ENCODE measurements around the gene PRELID3B.

The PRELID3B gene

GRCh38 chr20:59063358-59064213 is 21.0 kb upstream of the PRELID3B start:
- peak; percentile 48 for DNase-seq
- in situ Hi-C loops (cut with HindIII; ENCODE audit: low pct_ligation_motif_present, low sequenced_read_pairs), result no loop called here
- Histone ChIP-seq H3K27me3 (replicated peaks) (no peaks in the 10 kb centered on the region), H3K4me3 (ENCODE audit: low read depth, low read length) (no peak overlapping the region), H3K36me3 (replicated peaks) (no peaks in the 10 kb centered on the region), H3K27ac (no peak overlapping the region)
- no peak for TF ChIP-seq CTCF (IDR thresholded peaks at IDR 0.05; ENCODE audit: low read depth, low read length, missing control alignments)

GRCh38 chr20:59062081-59062480 is 19.5 kb upstream of the PRELID3B start:
- Histone ChIP-seq H3K27ac (no peak overlapping the region), H3K36me3 (replicated peaks) (no peaks in the 10 kb centered on the region), H3K27me3 (replicated peaks) (no peaks in the 10 kb centered on the region), H3K4me3 (ENCODE audit: low read depth, low read length) (no peak overlapping the region)
- no peak for DNase-seq
- in situ Hi-C loops (cut with HindIII; ENCODE audit: low pct_ligation_motif_present, low sequenced_read_pairs), result no loop called here
- TF ChIP-seq CTCF (IDR thresholded peaks at IDR 0.05; ENCODE audit: low read depth, low read length, missing control alignments), result no peak

DNA sequence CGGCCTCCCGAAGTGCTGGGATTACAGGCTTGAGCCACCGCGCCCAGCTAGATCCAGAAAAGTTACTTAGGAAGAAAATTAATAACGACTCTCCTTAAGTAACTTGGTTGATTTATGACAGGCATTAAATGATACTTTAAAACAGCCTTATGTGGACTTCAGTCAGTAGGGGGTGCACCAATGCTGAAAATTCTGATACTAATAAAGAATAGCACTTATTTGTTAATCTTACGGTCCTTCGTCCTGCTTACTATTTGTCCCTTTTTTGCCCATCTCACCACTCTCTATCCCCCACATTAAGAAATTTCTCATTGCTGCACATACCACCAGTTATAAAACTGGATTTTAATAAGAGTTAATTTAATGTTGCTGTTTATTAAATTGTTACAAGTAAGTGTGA is 12.7 kb upstream of the PRELID3B start:
- H3K27me3 ChIP-seq (replicated peaks), result peaks cover 5% of the 10 kb centered on the region
- no peak overlapping the region for H3K27ac ChIP-seq
- no peak for DNase-seq
- in situ Hi-C loops (cut with HindIII; ENCODE audit: low pct_ligation_motif_present, low sequenced_read_pairs), result no loop called here
- H3K4me3 ChIP-seq (ENCODE audit: low read depth, low read length), result no peak overlapping the region
- TF ChIP-seq CTCF (IDR thresholded peaks at IDR 0.05; ENCODE audit: low read depth, low read length, missing control alignments), result peak; percentile 36
- H3K36me3 ChIP-seq (replicated peaks), result no peaks in the 10 kb centered on the region

DNA sequence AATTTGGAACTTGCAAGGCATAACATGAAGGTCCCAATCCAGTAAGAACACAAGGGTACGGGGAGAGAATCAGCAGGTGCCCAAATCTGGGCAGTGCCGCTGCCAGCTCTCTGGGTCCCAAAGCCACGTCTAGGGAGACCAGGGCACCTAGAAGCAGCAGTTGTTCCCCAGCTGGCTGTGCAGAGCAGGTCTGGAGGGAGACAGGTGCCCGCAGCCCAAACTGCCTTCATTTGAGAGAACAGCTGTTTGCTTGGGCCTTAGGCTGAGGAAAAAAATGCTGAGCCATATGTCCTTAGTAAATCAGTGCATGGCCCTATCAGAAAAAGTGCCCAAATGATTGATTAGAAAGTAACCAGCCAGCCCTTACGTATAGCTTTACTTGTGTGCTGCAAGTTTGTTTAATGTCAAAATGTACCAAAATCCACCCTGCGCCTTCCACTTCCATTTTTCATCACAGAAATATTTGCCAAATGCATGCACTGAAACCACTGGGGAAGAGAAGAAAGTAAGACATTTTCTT is 9.1 kb upstream of the PRELID3B start:
- no peak for DNase-seq
- Histone ChIP-seq H3K27me3 (replicated peaks) (peaks cover 5% of the 10 kb centered on the region), H3K36me3 (replicated peaks) (no peaks in the 10 kb centered on the region), H3K27ac (no peak overlapping the region), H3K4me3 (ENCODE audit: low read depth, low read length) (no peak overlapping the region)
- TF ChIP-seq CTCF (IDR thresholded peaks at IDR 0.05; ENCODE audit: low read depth, low read length, missing control alignments), result no peak
- in situ Hi-C loops (cut with HindIII; ENCODE audit: low pct_ligation_motif_present, low sequenced_read_pairs), result no loop called here

- TF ChIP-seq CTCF (IDR thresholded peaks at IDR 0.05; ENCODE audit: low read depth, low read length, missing control alignments), result no peak
- Histone ChIP-seq H3K27ac (no peak overlapping the region), H3K4me3 (ENCODE audit: low read depth, low read length) (no peak overlapping the region), H3K36me3 (replicated peaks) (no peaks in the 10 kb centered on the region), H3K27me3 (replicated peaks) (peaks cover 5% of the 10 kb centered on the region)
- in situ Hi-C loops (cut with HindIII; ENCODE audit: low pct_ligation_motif_present, low sequenced_read_pairs), result no loop called here
- DNase-seq, result no peak
Measured at GRCh38 chr20:59050437-59050836, 7.9 kb upstream of the PRELID3B start.

All from brain microvascular endothelial cell (primary cell).